Esophagus squamous epithelium (tissue), 5 donors: ENCODE results near the gene CHST2. TPM values are rescaled to one million over a fixed set of nuclear protein-coding genes. Genes with fewer than 3 reads are reported as not detected.

Source experiments
- DNase-seq: peaks from one replicate; lab custom pipeline; 2025; lab: John Stamatoyannopoulos, UW
- H3K27ac ChIP-seq, 4 donors: fragments of 200-600 bp; sonication (generic); one replicate each; pipeline ENCODE4 v1.5.1; 2016 to 2019; ENCODE audit warnings: mild to moderate bottlenecking in 1 of 4
- H3K27me3 ChIP-seq, 4 donors: fragments of 200-600 bp; sonication (generic); 1 replicate in 3 of 4; 2 replicates in 1 of 4; pipeline versions ENCODE4 v1.5.1 to v1.6.0; 2017 to 2021; ENCODE audit warnings: antibody characterized with exemption in 1 of 4
- H3K36me3 ChIP-seq, 3 donors: fragments of 200-600 bp; sonication (generic); one replicate each; pipeline ENCODE4 v1.5.1; 2016 to 2019
- H3K4me1 ChIP-seq, 3 donors: fragments of 200-600 bp; sonication (generic); one replicate each; pipeline ENCODE4 v1.5.1; 2017 to 2019
- H3K4me3 ChIP-seq, 4 donors: fragments of 200-600 bp; sonication (generic); 1 replicate in 3 of 4; 2 replicates in 1 of 4; pipeline ENCODE4 v1.5.1; 2016 to 2019; ENCODE audit warnings: mild to moderate bottlenecking in 2 of 4, moderate library complexity in 1 of 4
- H3K9me3 ChIP-seq, 3 donors: fragments of 200-600 bp; sonication (generic); one replicate each; pipeline ENCODE4 v1.5.1; 2016 to 2019
- CTCF ChIP-seq, 6 experiments: fragments of 450-650 bp in 4 of 6; fragments of 200-600 bp in 2 of 6; sonication (generic) in 2 of 6; IDR thresholded peaks; one replicate each; pipeline ENCODE4 v1.5.1; 2016 to 2019; ENCODE audit warnings: antibody characterized with exemption in 6 of 6, mild to moderate bottlenecking in 4 of 6, moderate library complexity in 4 of 6
- POLR2A ChIP-seq, 4 donors: fragments of 450-650 bp; IDR thresholded peaks; one replicate each; pipeline ENCODE4 v1.6.1; 2017; ENCODE audit warnings: antibody characterized with exemption in 4 of 4, mild to moderate bottlenecking in 4 of 4, moderate library complexity in 3 of 4
- WGBS, 2 donors: methylation state at CpG; one replicate each; pipeline ENCODE4 v1.1.5; 2018; 5-methylcytosine and 5-hydroxymethylcytosine counted together
- intact Hi-C: fragments of 100-400 bp; cut with DNase I; formaldehyde crosslinking; loops from one replicate; pipeline ENCODE4 v1.15.0; 2022
- total RNA-seq, 4 donors: library from RNA; depleted of rRNA; stranded (reverse); fragments of >200 nt; gene quantifications; one replicate each; pipeline ENCODE4 v1.1.0, GENCODE V29; 2016
- donor health status: DM: yes; HTN: yes; CAD: no.

CHST2 gene
- total RNA-seq, 4 donors from 2014 or later = 0.76 to 3.1 (median 1.6) TPM

- TF ChIP-seq POLR2A (IDR thresholded peaks at IDR 0.05) (no peak), CTCF (IDR thresholded peaks at IDR 0.05) (no peak)
- H3K9me3 ChIP-seq = no peaks in the 10 kb centered on the region
- DNase-seq = no peak
- H3K27me3 ChIP-seq = peaks cover 0 to 46% (median 0%) of the 10 kb centered on the region in 4 donors
- H3K4me1 ChIP-seq = peaks cover 3 to 17% (median 12%) of the 10 kb centered on the region in 3 donors
- no peak overlapping the region for H3K4me3 ChIP-seq
- intact Hi-C loops = no loop called here
- WGBS, 2 donors = 53 to 54% methylated on average over 9 of the region's 9 CpGs
- no peaks in the 10 kb centered on the region for H3K36me3 ChIP-seq
- H3K27ac ChIP-seq = no peak overlapping the region
These were observed 5.3 kb downstream of the CHST2 start for GRCh38 chr3:143124601-143125520.

- Histone ChIP-seq H3K4me1 (no peaks in the 10 kb centered on the region), H3K4me3 (no peak overlapping the region), H3K9me3 (no peaks in the 10 kb centered on the region), H3K36me3 (no peaks in the 10 kb centered on the region), H3K27me3 (peaks cover 0 to 17% (median 0%) of the 10 kb centered on the region in 4 donors), H3K27ac (no peak overlapping the region)
- TF ChIP-seq CTCF (IDR thresholded peaks at IDR 0.05) = no peak
- DNase-seq = no peak
- intact Hi-C loops = no loop called here
- 84 to 97% methylated on average over 3 of the region's 3 CpGs for WGBS, 2 donors
These were observed 8.2 kb downstream of the CHST2 start for GRCh38 chr3:143127801-143128200.

- TF ChIP-seq CTCF (IDR thresholded peaks at IDR 0.05) (no peak), POLR2A (IDR thresholded peaks at IDR 0.05) (no peak)
- Histone ChIP-seq H3K27me3 (peaks cover 0 to 14% (median 0%) of the 10 kb centered on the region in 4 donors), H3K4me3 (no peak overlapping the region), H3K4me1 (no peaks in the 10 kb centered on the region), H3K36me3 (no peaks in the 10 kb centered on the region), H3K27ac (no peak overlapping the region), H3K9me3 (no peaks in the 10 kb centered on the region)
- WGBS, 2 donors = 56 to 66% methylated on average over 5 of the region's 5 CpGs
- intact Hi-C loops = no loop called here
- no peak for DNase-seq
These were observed 8.8 kb downstream of the CHST2 start for GRCh38 chr3:143128227-143128955.

- H3K4me1 ChIP-seq = no peaks in the 10 kb centered on the region
- WGBS, 2 donors = 72 to 82% methylated on average over 3 of the region's 3 CpGs
- H3K4me3 ChIP-seq = no peak overlapping the region
- H3K27ac ChIP-seq = no peak overlapping the region
- peaks cover 0 to 20% (median 0%) of the 10 kb centered on the region in 4 donors for H3K27me3 ChIP-seq
- H3K9me3 ChIP-seq = no peaks in the 10 kb centered on the region
- no peak for DNase-seq
- H3K36me3 ChIP-seq = no peaks in the 10 kb centered on the region
- TF ChIP-seq CTCF (IDR thresholded peaks at IDR 0.05) = no peak
- no peak for TF ChIP-seq POLR2A (IDR thresholded peaks at IDR 0.05)
- intact Hi-C loops = no loop called here
These were observed 12.8 kb downstream of the CHST2 start for GRCh38 chr3:143132246-143132980.
